Measurements from ENCODE around the gene VPS72.
"Not testable (repeated sequence)": the region's sequence is repeated elsewhere in the genome, so short reads cannot be mapped to it uniquely, and the experiment has no call there.

The VPS72 gene

DNA sequence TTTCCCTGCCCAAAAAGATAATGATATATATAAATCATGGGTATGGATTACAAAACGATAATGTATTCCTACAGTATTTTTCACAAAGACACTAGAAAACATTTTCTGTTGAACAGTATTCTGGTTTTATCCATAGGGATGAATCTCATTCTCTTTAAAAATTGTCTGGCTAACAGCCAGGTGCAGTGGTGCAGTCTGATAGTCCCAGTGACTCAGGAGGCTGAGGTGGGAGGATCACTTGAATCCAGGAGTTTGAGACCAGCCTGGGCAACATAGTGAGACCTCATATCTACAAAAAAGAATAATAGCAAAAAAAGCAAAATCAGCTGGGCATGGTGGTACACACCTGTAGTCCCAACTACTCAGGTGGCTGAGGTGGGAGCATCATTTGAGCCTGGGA, 31.6 kb upstream of the VPS72 start:
- CTCF ChIA-PET = interaction anchor here (0.6 to 1.8 kb wide), 2 partner anchors 9 to 122 kb away, joined by 3 to 9 read pairs; no protein-coding TSS in a partner anchor
- TF ChIP-seq, protein P1, sequence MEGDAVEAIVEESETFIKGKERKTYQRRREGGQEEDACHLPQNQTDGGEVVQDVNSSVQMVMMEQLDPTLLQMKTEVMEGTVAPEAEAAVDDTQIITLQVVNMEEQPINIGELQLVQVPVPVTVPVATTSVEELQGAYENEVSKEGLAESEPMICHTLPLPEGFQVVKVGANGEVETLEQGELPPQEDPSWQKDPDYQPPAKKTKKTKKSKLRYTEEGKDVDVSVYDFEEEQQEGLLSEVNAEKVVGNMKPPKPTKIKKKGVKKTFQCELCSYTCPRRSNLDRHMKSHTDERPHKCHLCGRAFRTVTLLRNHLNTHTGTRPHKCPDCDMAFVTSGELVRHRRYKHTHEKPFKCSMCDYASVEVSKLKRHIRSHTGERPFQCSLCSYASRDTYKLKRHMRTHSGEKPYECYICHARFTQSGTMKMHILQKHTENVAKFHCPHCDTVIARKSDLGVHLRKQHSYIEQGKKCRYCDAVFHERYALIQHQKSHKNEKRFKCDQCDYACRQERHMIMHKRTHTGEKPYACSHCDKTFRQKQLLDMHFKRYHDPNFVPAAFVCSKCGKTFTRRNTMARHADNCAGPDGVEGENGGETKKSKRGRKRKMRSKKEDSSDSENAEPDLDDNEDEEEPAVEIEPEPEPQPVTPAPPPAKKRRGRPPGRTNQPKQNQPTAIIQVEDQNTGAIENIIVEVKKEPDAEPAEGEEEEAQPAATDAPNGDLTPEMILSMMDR (IDR thresholded peaks at IDR 0.05; ENCODE audit: insufficient read depth, low read length, missing control alignments) = no peak
- H3K4me3 ChIP-seq (ENCODE audit: low read depth, low read length) = no peak overlapping the region
- no peak for DNase-seq (ENCODE audit: low read depth, low spot score)
- POLR2A ChIA-PET = no interaction called here

DNA sequence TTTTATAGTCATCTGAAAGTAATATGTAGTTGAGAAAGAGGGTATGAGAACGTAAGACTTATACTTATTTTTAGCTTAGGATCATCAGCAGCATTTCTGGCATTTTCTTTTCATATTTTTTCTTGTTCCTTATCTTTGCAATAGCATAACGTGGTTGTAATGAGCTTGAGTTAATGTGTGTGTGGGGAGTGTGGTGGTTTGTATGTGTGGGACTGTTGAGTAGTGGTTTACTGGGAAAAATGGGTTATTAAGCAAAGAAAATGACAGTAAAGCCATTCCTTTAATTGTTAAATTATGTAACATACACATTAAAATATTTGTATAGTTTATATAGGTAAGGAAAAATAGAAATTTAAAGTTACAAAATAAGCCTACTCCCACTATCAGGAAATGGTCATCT, 23.6 kb upstream of the VPS72 start:
- TF ChIP-seq, protein P1 (IDR thresholded peaks at IDR 0.05; ENCODE audit: insufficient read depth, low read length, missing control alignments) = no peak
- H3K4me3 ChIP-seq (ENCODE audit: low read depth, low read length) = no peak overlapping the region
- ChIA-PET CTCF (interaction anchor here (1.8 to 4.3 kb wide), 2 partner anchors 9 to 39 kb away, joined by 9 to 16 read pairs; no protein-coding TSS in a partner anchor), POLR2A (interaction anchor here (0.8 kb wide), 1 partner anchor 24 kb away, joined by 5 read pairs; the partner anchor contains the start of gene VPS72)
- DNase-seq (ENCODE audit: low read depth, low spot score) = no peak

DNA sequence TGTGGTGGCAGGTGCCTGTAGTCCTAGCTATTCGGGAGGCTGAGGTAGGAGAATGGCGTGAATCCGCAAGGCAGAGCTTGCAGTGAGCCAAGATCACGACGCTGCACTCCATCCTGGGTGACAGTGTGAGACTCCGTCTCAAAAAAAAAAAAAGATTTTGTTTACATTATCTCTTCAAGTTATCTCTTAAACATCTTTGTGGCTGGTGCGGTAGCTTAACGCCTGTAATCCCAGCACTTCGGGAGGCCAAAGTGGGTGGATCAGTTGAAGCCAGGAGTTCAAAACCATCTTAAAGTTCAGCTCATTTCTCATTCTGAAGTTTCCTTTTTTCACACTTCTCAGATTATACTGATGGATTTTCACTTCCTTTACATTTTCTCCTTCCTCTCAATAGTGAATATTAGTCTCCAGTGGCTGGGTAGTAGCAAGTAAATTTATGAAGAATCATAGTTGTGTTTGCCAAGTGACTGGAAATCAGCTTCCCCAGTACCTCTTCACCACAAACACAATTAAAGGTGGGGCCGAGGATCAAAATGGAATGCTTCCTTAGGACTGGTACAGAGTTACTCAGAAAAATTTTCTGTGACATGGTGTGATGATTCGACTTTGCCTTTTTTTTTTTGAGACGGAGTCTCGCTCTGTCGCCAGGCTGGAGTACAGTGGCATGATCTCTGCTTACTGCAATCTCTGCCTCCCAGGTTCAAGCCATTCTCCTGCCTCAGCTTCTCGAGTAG, 22.1 kb upstream of the VPS72 start:
- no peak for DNase-seq (ENCODE audit: low read depth, low spot score)
- TF ChIP-seq, protein P1 (IDR thresholded peaks at IDR 0.05; ENCODE audit: insufficient read depth, low read length, missing control alignments) = no peak
- ChIA-PET CTCF (interaction anchor here (0.7 to 4.3 kb wide), 3 partner anchors 10 to 40 kb away, joined by 3 to 16 read pairs (median 9); no protein-coding TSS in a partner anchor), POLR2A (interaction anchor here (0.6 to 1.0 kb wide), 3 partner anchors 11 to 324 kb away, joined by 3 read pairs; no protein-coding TSS in a partner anchor)
- no peak overlapping the region for H3K4me3 ChIP-seq (ENCODE audit: low read depth, low read length)

DNA sequence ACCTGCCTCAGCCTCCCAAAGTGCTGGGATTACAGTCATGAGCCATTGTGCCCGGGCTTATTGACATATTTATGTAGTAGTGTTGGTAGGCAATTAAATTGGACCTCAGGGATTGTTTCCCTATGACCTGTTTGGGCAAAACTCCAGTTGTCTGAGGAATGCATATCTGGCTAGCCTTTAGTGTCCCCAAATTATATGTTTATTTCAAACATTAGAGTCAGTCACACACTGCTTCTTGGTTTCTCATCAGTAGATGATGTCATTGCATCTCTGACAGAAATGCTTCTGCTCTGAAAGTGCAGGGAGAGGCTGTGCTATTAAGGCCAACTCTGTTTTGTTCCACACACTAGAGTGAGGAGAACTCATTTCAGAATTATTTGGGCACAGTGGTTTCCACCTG, 20.8 kb upstream of the VPS72 start:
- DNase-seq (ENCODE audit: low read depth, low spot score) = no peak
- H3K4me3 ChIP-seq (ENCODE audit: low read depth, low read length) = no peak overlapping the region
- CTCF ChIA-PET = interaction anchor here (0.8 to 4.3 kb wide), 2 partner anchors 16 to 41 kb away, joined by 3 to 16 read pairs; no protein-coding TSS in a partner anchor
- TF ChIP-seq, protein P1 (IDR thresholded peaks at IDR 0.05; ENCODE audit: insufficient read depth, low read length, missing control alignments) = no peak
- POLR2A ChIA-PET = no interaction called here

DNA sequence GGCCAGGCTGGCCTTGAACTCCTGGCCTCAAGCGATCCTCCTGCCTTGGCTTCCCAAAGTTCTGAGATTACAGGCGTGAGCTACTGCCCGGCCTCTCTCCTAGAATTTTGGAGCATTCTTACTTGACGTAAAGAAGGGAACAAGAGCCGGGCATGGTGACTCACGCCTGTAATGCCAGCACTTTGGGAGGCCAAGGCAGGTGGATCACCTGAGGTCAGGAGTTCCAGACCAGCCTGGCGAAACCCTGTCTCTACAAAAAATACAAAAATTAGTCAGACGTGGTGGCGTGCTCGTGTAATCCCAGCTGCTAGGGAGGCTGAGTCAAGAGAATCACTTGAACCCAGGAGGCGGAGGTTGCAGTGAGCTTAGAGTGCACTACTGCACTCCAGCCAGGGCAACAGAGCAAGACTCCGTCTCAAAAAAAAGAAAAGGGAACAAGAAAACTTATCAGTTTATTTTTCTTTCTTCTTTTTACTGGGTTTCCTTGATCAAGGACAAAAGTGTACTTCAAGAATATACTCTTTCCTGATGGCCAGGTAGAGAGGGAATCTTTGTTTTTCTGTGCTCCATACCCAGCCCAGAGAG, 15.5 kb upstream of the VPS72 start:
- POLR2A ChIA-PET; H3K4me3 ChIP-seq (ENCODE audit: low read depth, low read length); DNase-seq (ENCODE audit: low read depth, low spot score): not testable (repeated sequence)
- CTCF ChIA-PET = interaction anchor here (0.9 to 3.3 kb wide), 4 partner anchors 45 to 96 kb away, joined by 3 to 10 read pairs (median 4); partner anchors contain the start of gene PSMD4

DNA sequence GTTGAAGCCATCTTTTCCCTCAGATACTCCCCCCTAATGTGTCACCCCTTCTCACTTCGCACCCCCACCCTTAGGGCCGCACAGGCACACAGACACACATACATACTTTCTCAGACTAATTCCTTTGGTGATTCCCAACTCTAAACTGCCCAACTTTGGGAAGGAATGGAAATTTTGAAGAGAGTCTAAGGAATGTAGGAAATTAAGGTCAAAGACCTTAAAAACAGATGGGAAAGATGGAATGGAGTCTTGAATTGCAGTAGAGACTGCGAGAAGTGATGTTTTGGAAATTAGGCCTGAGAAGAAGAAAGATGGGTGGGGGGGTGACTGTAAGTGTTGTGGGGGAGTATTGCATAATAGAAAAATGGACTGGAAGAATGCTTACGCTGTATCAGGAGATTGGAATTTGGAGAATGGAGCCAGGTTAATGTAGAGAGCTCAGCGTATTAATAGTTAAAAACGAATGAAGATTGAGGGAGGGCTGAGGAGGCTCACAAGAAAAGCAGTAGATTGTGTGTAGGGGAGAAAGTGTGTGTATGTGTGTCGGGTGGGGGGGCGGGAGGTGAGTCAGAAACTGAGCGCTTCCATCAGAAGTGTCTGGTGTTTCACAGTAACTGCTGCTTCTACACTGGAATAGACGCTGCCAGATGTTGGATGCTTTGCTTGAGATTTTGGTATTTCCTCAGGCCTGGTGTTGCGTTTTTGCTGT, 10.0 kb upstream of the VPS72 start:
- no peak for DNase-seq (ENCODE audit: low read depth, low spot score)
- ChIA-PET POLR2A (interaction anchor here (0.7 to 2.1 kb wide), 5 partner anchors 10 to 81 kb away, joined by 3 to 6 read pairs (median 3); partner anchors contain the start of gene VPS72), CTCF (interaction anchor here (0.7 to 2.2 kb wide), 2 partner anchors 51 to 140 kb away, joined by 3 to 9 read pairs; no protein-coding TSS in a partner anchor)
- H3K4me3 ChIP-seq (ENCODE audit: low read depth, low read length) = peak overlapping the region; percentile 93
- TF ChIP-seq, protein P1 (IDR thresholded peaks at IDR 0.05; ENCODE audit: insufficient read depth, low read length, missing control alignments) = no peak

All from AG04449 (cell line).